AG10803 (cell line): ENCODE measurements around the gene KSR1.

ENCODE experiments used
- DNase-seq: peaks from one replicate; pipeline ENCODE4 v3.0.0; 2010; ENCODE audit warnings: low read depth
- H3K4me3 ChIP-seq: 2 replicates; pipeline ENCODE4 v1.5.1; 2011; ENCODE audit warnings: mild to moderate bottlenecking, low read length, control low read depth
- CTCF ChIP-seq: conservative IDR thresholded peaks from 2 replicates; pipeline ENCODE4 v1.5.1; 2011; ENCODE audit warnings: mild to moderate bottlenecking, low read length, control low read depth, inconsistent platforms

Gene KSR1

GRCh38 chr17:27518048-27518447 lies 61.8 kb downstream of the KSR1 start:
- TF ChIP-seq CTCF = no peak
- no peak for DNase-seq
- no peak overlapping the region for H3K4me3 ChIP-seq

- DNase-seq = no peak
- no peak overlapping the region for H3K4me3 ChIP-seq
- TF ChIP-seq CTCF = no peak
Observed at GRCh38 chr17:27518545-27519521, 62.6 kb downstream of the KSR1 start.

- no peak for DNase-seq
- no peak overlapping the region for H3K4me3 ChIP-seq
- TF ChIP-seq CTCF = no peak
Observed at GRCh38 chr17:27519550-27519949, 63.3 kb downstream of the KSR1 start.

GRCh38 chr17:27520491-27521185 lies 64.4 kb downstream of the KSR1 start:
- DNase-seq = no peak
- TF ChIP-seq CTCF = no peak
- H3K4me3 ChIP-seq = no peak overlapping the region

- DNase-seq = no peak
- no peak for TF ChIP-seq CTCF
- no peak overlapping the region for H3K4me3 ChIP-seq
Observed at GRCh38 chr17:27521281-27522027, 65.2 kb downstream of the KSR1 start.

- no peak for TF ChIP-seq CTCF
- no peak overlapping the region for H3K4me3 ChIP-seq
- DNase-seq = no peak
Observed at GRCh38 chr17:27522028-27522635, 65.9 kb downstream of the KSR1 start.
